Panc1 (cell line): ENCODE data around the gene SHISA9. TPM values are rescaled to one million over a fixed set of nuclear protein-coding genes. Genes with fewer than 3 reads are reported as not detected.

Experiments
- ATAC-seq: fragments of 200-7000 bp; cut with Tn5 transposase; 2 replicates; pipeline ENCODE4 v1.9.1; 2020; ENCODE audit warnings: mild to moderate bottlenecking, moderate library complexity
- BruUV-seq: library from RNA; stranded (reverse); fragments of 400-500 nt; replicated peaks from 2 replicates; lab custom pipeline; 2021; lab: Mats Ljungman, UMichigan
- CTCF ChIA-PET: fragments of 300-600 bp; sonication (Branson Sonifier 250); formaldehyde crosslinking; loops from one replicate; lab custom pipeline; 2022; ENCODE audit warnings: antibody characterized with exemption; lab: Charles Lee
- POLR2A ChIA-PET: fragments of 300-600 bp; sonication (Branson Sonifier 250); formaldehyde crosslinking; loops from one replicate; lab custom pipeline; 2022; ENCODE audit warnings: antibody characterized with exemption; lab: Charles Lee
- DNase-seq: peaks from one replicate; pipeline ENCODE4 v3.0.0-alpha.2; 2010; ENCODE audit warnings: low read depth, low spot score
- H3K27ac ChIP-seq: 2 replicates; pipeline ENCODE4 v1.5.1; 2011; ENCODE audit warnings: mild to moderate bottlenecking, low read length, inconsistent platforms
- H3K27me3 ChIP-seq: fragments of 200-500 bp; sonication (Bioruptor generic); 2 replicates; pipeline ENCODE4 v1.6.0; 2014; ENCODE audit warnings: low read length, inconsistent platforms; ENCODE audit not compliant: control insufficient read depth, insufficient read depth
- H3K36me3 ChIP-seq: fragments of 200-500 bp; sonication (Bioruptor generic); 2 replicates; pipeline ENCODE4 v1.5.1; 2014; ENCODE audit warnings: inconsistent platforms, mild to moderate bottlenecking, low read length, moderate library complexity; ENCODE audit not compliant: control insufficient read depth, insufficient read depth
- H3K4me1 ChIP-seq: 2 replicates; pipeline ENCODE4 v1.5.1; 2011; ENCODE audit warnings: inconsistent platforms, mild to moderate bottlenecking, low read length, moderate library complexity; ENCODE audit not compliant: control insufficient read depth, insufficient read depth
- H3K4me3 ChIP-seq, 2 experiments: 2 replicates each; pipeline ENCODE4 v1.5.1; 2011 to 2012; ENCODE audit warnings: low read depth in 2 of 2, low read length in 2 of 2, mild to moderate bottlenecking in 2 of 2, inconsistent platforms in 1 of 2, moderate library complexity in 1 of 2
- H3K9me3 ChIP-seq: fragments of 200-500 bp; sonication (Bioruptor generic); 2 replicates; pipeline ENCODE4 v1.5.1; 2014; ENCODE audit warnings: low read depth, mild to moderate bottlenecking, inconsistent platforms, low read length, moderate library complexity; ENCODE audit not compliant: control insufficient read depth, insufficient read depth
- POLR2AphosphoS5 ChIP-seq: IDR thresholded peaks from 2 replicates; pipeline ENCODE4 v1.6.1; 2012; ENCODE audit warnings: mild to moderate bottlenecking, low read depth, low read length, moderate library complexity
- SIN3A ChIP-seq: IDR thresholded peaks from 2 replicates; pipeline ENCODE4 v1.6.1; 2012; ENCODE audit warnings: low read depth, mild to moderate bottlenecking, low read length, moderate library complexity, borderline replicate concordance; ENCODE audit not compliant: insufficient read depth
- TCF7L2 ChIP-seq: IDR thresholded peaks from 2 replicates; pipeline ENCODE4 v1.6.1; 2011; ENCODE audit warnings: mild to moderate bottlenecking, low read depth, low read length, inconsistent platforms
- in situ Hi-C: cut with HindIII; loops from 2 replicates; pipeline ENCODE4 v1.10.0; 2016; ENCODE audit warnings: low sequenced_read_pairs, low pct_unique_long_range_greater_than_20kb
- intact Hi-C: fragments of 100-400 bp; cut with micrococcal nuclease; formaldehyde crosslinking; loops from one replicate; pipeline ENCODE4 v1.10.0; 2022; ENCODE audit not compliant: unreplicated experiment
- total RNA-seq: library from RNA; stranded (reverse); gene quantifications from one replicate; pipeline ENCODE4 v1.2.1, GENCODE V29; 2021; ENCODE audit not compliant: unreplicated experiment
- TF ChIP-seq, protein P1 (sequence below): fragments of 450-650 bp; IDR thresholded peaks from 2 replicates; pipeline ENCODE4 v1.5.1; 2017; ENCODE audit warnings: mild to moderate bottlenecking
- TF ChIP-seq, protein P2 (sequence below), 2 experiments: IDR thresholded peaks; 2 replicates each; pipeline ENCODE4 v1.6.1; 2011 to 2012; ENCODE audit warnings: low read depth in 2 of 2, control low read depth in 1 of 2, low read length in 1 of 2, mild to moderate bottlenecking in 1 of 2, moderate library complexity in 1 of 2; ENCODE audit not compliant: insufficient read depth in 1 of 2

The SHISA9 gene
- total RNA-seq, 1 experiment from 2014 or later: 0.10 TPM

DNA sequence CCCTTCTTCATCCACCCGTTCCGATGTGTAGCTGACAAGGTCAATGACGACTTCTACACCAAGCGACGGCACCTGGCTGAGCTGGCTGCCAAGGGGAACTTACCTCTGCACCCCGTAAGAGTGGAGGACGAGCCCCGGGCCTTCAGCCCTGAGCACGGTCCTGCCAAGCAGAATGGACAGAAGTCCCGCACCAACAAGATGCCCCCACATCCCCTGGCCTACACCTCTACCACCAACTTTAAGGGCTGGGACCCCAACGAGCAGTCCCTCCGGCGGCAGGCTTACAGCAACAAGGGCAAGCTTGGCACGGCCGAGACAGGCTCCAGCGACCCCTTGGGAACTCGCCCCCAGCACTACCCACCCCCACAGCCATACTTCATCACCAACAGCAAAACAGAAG is 333.6 kb downstream of the SHISA9 start:
- no peak overlapping the region for H3K27ac ChIP-seq
- ChIA-PET POLR2A (no interaction called here), CTCF (no interaction called here)
- H3K27me3 ChIP-seq: no peaks in the 10 kb centered on the region
- no peak overlapping the region for H3K4me3 ChIP-seq
- DNase-seq: no peak
- no peaks in the 10 kb centered on the region for H3K4me1 ChIP-seq
- no peak for ATAC-seq
- no TSS peak for BruUV-seq
- in situ Hi-C loops (no loop called here), intact Hi-C loops (no loop called here)
- H3K36me3 ChIP-seq: no peaks in the 10 kb centered on the region
- TF ChIP-seq, protein P1, sequence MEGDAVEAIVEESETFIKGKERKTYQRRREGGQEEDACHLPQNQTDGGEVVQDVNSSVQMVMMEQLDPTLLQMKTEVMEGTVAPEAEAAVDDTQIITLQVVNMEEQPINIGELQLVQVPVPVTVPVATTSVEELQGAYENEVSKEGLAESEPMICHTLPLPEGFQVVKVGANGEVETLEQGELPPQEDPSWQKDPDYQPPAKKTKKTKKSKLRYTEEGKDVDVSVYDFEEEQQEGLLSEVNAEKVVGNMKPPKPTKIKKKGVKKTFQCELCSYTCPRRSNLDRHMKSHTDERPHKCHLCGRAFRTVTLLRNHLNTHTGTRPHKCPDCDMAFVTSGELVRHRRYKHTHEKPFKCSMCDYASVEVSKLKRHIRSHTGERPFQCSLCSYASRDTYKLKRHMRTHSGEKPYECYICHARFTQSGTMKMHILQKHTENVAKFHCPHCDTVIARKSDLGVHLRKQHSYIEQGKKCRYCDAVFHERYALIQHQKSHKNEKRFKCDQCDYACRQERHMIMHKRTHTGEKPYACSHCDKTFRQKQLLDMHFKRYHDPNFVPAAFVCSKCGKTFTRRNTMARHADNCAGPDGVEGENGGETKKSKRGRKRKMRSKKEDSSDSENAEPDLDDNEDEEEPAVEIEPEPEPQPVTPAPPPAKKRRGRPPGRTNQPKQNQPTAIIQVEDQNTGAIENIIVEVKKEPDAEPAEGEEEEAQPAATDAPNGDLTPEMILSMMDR: no peak
- TF ChIP-seq POLR2AphosphoS5: no peak
- TF ChIP-seq, protein P2, sequence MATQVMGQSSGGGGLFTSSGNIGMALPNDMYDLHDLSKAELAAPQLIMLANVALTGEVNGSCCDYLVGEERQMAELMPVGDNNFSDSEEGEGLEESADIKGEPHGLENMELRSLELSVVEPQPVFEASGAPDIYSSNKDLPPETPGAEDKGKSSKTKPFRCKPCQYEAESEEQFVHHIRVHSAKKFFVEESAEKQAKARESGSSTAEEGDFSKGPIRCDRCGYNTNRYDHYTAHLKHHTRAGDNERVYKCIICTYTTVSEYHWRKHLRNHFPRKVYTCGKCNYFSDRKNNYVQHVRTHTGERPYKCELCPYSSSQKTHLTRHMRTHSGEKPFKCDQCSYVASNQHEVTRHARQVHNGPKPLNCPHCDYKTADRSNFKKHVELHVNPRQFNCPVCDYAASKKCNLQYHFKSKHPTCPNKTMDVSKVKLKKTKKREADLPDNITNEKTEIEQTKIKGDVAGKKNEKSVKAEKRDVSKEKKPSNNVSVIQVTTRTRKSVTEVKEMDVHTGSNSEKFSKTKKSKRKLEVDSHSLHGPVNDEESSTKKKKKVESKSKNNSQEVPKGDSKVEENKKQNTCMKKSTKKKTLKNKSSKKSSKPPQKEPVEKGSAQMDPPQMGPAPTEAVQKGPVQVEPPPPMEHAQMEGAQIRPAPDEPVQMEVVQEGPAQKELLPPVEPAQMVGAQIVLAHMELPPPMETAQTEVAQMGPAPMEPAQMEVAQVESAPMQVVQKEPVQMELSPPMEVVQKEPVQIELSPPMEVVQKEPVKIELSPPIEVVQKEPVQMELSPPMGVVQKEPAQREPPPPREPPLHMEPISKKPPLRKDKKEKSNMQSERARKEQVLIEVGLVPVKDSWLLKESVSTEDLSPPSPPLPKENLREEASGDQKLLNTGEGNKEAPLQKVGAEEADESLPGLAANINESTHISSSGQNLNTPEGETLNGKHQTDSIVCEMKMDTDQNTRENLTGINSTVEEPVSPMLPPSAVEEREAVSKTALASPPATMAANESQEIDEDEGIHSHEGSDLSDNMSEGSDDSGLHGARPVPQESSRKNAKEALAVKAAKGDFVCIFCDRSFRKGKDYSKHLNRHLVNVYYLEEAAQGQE (IDR thresholded peaks at IDR 0.05; ENCODE audit: insufficient read depth in 1 of 2, low read depth in 2 of 2, low read length in 1 of 2): no peak
- TF ChIP-seq SIN3A: no peak
- TF ChIP-seq TCF7L2: no peak
- no peaks in the 10 kb centered on the region for H3K9me3 ChIP-seq

DNA sequence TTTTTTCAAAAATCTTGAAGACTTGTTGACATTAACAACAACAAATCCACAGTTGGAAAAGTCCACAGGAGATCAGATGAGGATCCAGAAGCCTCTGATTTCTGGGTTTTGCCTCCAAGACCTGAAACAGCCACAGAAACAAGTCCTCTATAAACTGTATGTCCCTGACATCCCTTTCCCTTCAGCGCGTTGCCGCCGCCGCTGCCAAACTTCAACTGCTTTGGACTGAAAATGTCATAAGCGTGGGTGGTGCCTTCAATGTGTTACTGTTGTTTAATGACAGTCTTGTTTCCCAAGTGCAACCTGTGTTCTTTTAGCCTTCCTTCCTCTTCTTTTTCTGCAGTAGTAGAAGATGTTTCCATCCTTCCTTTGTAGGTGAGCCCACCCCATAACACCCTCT is 334.9 kb downstream of the SHISA9 start:
- ATAC-seq (no peak), DNase-seq (no peak)
- Histone ChIP-seq H3K36me3 (no peaks in the 10 kb centered on the region), H3K9me3 (no peaks in the 10 kb centered on the region), H3K4me1 (no peaks in the 10 kb centered on the region), H3K27me3 (no peaks in the 10 kb centered on the region), H3K4me3 (no peak overlapping the region), H3K27ac (no peak overlapping the region)
- intact Hi-C loops: no loop called here
- TF ChIP-seq, protein P2 (IDR thresholded peaks at IDR 0.05; ENCODE audit: insufficient read depth in 1 of 2, low read depth in 2 of 2, low read length in 1 of 2): no peak
- TF ChIP-seq POLR2AphosphoS5 (no peak), SIN3A (no peak), TCF7L2 (no peak)
- TF ChIP-seq, protein P1: no peak
- no TSS peak for BruUV-seq
- CTCF ChIA-PET: no interaction called here
- in situ Hi-C loops: no loop called here
- POLR2A ChIA-PET: no interaction called here
